NCI-H146 (cell line): Measurements from ENCODE around the gene CCDC92.

Experiments used
- DNase-seq: peaks from one replicate; lab custom pipeline; 2025; lab: John Stamatoyannopoulos, UW

CCDC92 gene

GRCh38 chr12:123972457-123973401, at the start of gene CCDC92, which contains the start of gene ZNF664:
Gene CCDC92 (minus strand): TSS chr12:123972831. CDS start chr12:123944305, 28,526 bp downstream.
Gene ZNF664 (plus strand): TSS chr12:123973215. CDS start chr12:124012145, 38,930 bp downstream.
- DNase-seq, result peak; percentile 97

DNA sequence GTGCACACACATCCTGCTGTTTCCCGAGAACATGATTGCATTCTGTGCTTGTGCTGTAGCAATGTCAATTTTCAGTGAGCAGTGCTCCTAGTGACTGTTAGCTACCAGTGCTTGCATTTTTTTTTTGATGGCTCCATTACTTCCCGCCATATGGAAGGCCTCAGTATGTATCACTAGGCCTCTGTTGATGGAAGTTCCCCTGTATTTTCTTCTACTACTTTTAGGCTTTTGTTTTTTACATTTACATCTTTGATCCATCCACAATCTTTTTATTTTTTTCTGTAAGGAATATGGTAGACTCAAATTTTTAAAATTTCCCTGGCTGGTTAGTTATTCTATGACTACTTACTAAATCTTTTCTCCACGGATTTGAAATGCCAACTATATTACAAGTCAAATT, 49.5 kb upstream of the CCDC92 start:
- no peak for DNase-seq

- no peak for DNase-seq
Measured at GRCh38 chr12:124021007-124021406, 48.4 kb upstream of the CCDC92 start.

DNA sequence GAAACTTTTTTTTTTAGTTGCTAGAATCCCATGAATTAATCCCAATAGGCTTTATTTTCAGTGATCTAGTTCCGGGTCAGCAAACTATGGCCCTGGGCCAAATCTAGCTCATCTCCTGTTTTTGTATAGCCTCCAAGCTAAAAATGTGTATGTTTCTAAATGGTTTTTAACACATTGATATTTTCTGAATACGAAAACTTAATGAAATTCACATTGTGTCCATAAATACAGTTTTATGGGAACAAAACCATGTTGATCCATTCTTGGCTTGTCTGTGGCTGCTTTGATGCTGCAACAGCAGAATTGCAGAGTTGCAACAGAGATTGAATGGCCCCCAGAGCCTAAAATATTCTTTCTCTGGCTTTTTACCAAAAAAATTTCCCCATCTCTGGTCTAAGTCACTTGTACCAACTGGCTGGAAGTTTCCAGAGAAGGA, 47.9 kb upstream of the CCDC92 start:
- DNase-seq, result no peak

DNA sequence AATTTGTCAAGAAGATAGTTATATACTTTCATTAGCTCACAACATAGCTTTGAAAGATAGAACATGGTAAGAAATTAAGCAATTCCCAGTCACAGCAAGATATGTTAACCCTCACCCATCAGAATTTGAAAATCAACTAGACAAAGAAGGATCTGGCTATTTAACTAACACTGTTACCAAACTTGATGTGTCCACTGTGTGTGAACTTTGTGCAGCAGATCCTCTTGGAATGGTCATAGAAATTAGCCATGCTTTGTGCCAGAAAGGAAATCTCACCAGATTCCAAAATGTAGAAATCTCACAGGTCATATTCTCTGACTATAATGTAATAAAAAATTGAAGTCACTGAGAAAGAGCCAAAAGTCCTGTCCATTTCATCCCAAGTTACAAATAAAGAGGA, 46.5 kb upstream of the CCDC92 start:
- DNase-seq, result no peak

- no peak for DNase-seq
Measured at GRCh38 chr12:124018539-124018938, 45.9 kb upstream of the CCDC92 start.

DNA sequence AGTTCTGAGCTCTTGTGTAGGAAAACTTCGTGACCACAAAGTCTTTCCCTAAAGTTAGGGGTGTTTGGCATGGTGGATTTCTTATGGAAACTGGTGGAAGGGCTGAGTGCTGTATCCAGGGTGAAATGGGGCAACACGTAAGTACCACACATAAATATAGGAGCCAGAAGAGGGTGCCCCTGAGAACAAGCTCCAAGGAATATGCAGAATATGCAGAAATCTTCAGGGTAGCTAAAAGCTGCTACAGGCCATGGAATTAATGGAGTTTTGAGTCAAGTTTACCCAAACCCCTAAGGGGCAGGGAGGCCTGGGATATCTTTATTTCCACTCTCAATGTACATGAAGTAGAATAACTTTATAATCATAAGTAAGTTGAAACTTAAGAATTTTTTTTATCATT, 44.4 kb upstream of the CCDC92 start:
- DNase-seq, result no peak

DNA sequence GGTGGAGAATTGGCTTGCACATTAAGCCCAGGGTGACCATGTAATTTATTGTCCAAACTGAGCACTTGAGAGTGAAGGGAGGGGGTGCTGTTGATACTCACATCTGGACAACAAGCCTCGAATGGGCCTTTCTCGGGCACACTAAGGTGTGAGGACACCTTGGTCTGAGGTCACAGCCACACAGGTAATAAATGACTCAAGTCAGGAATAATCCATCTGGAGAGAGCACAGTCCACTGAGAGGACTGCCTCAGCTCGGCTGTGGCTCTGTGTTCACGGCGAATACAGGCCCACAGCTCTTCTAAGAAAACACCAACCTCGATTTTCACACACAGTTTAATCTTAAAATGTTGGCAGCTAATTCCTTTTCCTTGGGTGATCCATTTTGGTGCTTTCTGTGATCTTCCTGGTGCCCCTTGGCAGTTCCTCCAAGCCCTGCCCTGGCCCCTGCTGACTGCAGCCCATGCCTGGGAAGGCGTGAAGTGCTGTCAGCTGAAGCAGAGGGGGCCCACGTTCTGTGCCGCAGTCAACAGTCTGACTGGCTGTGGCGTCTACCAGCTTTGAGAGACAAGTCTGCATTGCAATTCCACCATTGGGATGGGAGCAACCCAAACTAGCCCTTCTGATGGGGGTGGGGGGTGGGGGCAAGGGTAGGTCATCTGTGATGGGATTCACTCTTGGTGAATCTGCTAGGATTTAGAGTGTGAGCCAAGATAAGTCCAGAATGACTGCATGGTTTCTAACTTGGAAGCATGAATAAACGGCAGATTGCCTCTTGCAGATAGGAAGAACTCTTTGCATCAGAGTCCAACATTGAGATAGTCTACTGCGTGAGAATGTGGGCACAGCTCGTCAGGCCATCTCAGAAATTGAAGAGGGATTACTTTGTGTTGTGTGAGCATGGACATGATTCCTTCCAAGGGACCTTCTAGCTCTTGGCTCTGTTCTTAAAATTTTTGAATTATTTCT, 43.1 kb upstream of the CCDC92 start:
- DNase-seq, result no peak

DNA sequence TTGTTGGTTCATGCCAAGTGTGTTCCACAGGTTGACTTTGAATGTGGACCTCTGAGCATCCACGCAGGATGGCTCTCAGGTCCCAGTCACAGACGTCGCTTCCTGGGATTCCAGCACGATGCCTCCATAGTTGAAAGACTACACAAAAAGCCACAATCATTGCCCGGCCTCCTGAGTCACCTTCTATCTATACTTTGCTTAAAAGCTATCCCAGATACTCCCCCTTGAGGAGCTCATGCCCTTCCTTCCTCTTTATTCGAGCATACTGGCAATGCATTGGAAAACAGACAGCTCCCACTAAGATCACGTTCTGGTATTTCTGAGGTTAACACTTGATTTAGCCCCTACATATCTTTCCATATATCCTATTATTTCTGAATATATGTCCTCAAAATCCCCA, 40.4 kb upstream of the CCDC92 start:
- DNase-seq, result no peak

- DNase-seq, result no peak
Measured at GRCh38 chr12:124011435-124012115, 38.9 kb upstream of the CCDC92 start.

- DNase-seq, result no peak
Measured at GRCh38 chr12:124010687-124011086, 38.1 kb upstream of the CCDC92 start.

DNA sequence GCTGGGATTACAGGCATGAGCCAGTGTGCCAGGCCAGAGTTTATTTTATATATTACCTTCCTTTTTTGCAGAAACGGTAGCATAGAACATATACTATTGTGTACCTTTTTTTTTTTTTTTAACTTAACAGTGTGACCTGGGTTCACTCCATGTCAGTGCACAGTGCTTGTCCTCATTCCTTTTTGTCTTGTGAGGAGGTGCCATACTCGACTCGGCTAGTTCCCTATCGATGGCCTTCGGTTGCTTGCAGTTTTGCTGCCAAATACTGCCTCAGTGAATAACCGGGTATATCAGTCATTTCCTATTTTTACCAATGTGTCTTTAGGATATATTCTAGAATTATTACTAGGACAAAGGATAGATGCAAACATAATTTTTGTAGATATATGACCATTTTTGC, 37.1 kb upstream of the CCDC92 start:
- DNase-seq, result no peak

DNA sequence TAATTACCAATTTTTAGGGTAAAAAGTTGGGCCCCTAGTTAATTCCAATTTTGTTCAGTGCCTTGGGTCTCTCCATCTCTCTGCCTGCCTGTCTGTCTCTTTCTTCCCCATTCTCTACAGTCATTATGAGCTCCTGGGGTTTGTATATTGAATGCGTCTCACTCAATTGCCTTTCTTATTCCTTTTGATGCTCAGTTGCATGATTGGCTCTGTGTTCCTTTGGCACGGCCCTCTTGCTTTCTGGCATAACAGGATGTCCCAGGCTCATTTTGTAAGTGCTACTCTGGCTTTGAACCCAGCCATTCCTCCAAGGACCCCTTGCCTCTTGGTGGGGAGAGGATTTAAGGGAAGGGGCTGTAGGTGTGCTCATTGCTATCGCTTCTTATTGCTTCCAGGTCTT, 36.0 kb upstream of the CCDC92 start:
- no peak for DNase-seq

DNA sequence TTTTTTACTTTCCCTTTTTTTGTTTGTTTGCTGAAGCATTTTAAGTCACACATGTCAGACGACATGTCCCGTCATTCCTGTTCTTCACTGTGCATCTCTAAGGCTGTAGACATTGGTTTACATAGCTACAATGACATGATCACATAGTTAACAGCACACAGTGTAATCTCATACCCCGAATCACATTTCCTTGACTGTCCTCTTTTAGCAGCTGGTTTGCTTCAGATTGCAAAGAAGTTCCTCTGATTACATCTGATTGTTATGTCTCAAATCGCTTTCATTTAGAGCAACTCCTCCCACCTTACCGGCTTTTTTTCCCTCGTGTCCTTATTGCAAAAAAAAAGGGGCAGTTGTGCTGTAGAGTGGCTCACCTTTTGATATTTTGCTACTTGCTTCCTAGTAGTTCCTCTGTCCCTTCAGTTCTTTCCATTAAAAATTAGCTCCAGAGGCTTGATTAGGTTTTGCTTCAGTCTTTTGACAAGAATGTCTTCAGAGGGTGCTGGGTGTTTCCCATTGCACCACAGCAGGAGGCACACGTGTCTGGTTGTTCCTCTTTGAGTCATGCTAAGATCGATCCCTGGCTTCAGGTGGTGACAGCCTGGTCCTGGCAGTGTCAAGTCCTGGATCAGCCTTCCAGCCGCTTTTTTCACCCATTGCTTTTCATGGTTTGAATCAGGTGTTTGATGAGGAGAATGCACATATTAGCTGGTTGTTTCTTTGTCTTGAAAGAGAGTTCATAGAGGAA, 35.4 kb upstream of the CCDC92 start:
- DNase-seq, result peak; percentile 35

- DNase-seq, result no peak
Measured at GRCh38 chr12:124006846-124007713, 34.4 kb upstream of the CCDC92 start.

DNA sequence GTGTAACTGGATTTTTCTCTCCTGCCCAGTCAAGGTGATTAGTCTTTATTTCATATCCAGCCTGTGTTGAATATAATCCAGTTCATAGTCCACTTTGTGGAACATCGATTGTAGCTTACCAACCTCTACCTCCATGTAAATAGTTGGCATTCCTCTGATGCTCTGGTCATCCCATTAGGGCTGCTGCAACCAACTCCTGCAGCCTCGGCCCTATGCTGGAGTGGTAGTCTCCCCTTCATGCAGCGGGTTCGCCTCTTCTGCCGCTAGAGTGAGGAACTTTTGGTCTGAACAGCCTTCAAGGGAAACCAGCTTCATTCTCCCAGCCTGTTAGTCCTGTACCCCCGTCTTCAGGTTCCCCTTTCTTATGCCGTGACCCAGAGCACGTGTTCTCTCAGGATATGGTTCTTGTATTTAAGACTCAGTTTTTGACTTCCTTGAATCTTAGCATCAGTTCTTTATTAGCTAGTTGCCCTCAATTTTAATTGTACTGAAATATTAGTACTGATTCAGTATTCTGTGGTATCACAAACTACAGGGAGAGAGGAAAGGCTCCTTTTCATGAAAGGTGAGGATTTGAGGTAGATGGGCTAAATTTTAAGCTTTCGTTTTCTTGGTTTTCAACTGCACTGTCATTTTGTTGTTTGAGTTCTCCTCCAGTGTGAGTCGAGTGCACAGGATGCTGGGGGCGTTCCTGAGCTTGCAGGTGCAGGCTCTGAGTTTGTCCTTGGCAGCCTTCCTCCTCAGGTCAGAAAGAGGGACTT, 33.6 kb upstream of the CCDC92 start:
- no peak for DNase-seq

GRCh38 chr12:124004233-124004875, 31.7 kb upstream of the CCDC92 start:
- DNase-seq, result no peak

DNA sequence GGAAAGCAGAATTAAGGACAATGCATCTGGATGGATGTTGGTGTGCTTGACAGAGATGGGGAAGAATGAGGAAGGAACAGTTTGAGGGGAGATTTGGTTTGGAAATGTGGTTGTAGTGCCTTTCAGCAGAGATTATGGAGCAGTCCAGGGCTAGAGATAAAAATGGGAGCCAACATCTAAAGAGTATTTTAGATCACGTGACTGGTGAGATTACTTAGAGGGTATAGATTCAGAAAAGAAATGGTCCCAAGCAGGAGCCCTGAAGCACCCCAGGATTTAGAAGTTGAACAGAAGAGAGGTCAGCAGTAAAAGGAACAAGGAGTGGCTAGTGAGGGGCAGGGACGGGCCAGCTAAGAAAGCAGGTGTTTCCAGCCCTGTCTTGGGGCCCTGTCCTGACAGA, 30.0 kb upstream of the CCDC92 start:
- DNase-seq, result no peak
